HL-60/S4 treated with retinoic acid at 250 ng/mL for 4 days and 3 days (cell line): Measurements from ENCODE around the gene LRRC43.
"Not testable (repeated sequence)": the region's sequence is repeated elsewhere in the genome, so short reads cannot be mapped to it uniquely, and the experiment has no call there.

Experiments
- in situ Hi-C: fragments of 300-500 bp; cut with MboI; formaldehyde crosslinking; loops from 2 replicates; pipeline ENCODE4 v1.7.0; 2022; ENCODE audit warnings: low sequenced_read_pairs

The LRRC43 gene

GRCh38 chr12:122190842-122191668 is 8.1 kb downstream of the LRRC43 start:
- in situ Hi-C loops: no loop called here

GRCh38 chr12:122192441-122192840 is 9.5 kb downstream of the LRRC43 start:
- in situ Hi-C loops: no loop called here

GRCh38 chr12:122194804-122195203 is 11.9 kb downstream of the LRRC43 start:
- in situ Hi-C loops: no loop called here

GRCh38 chr12:122195405-122195804 is 12.5 kb downstream of the LRRC43 start:
- in situ Hi-C loops: no loop called here

GRCh38 chr12:122197612-122197966 is 14.7 kb downstream of the LRRC43 start:
- in situ Hi-C loops: no loop called here

GRCh38 chr12:122199484-122200355 is 16.8 kb downstream of the LRRC43 start:
- in situ Hi-C loops: no loop called here

- in situ Hi-C loops: no loop called here
Measured at GRCh38 chr12:122200541-122201175, 17.7 kb downstream of the LRRC43 start.

GRCh38 chr12:122201381-122201780 is 18.5 kb downstream of the LRRC43 start:
- in situ Hi-C loops: no loop called here

- in situ Hi-C loops: no loop called here
Measured at GRCh38 chr12:122202017-122202416, 19.1 kb downstream of the LRRC43 start.

- in situ Hi-C loops: not testable (repeated sequence)
Measured at GRCh38 chr12:122202811-122203210, 19.9 kb downstream of the LRRC43 start.

GRCh38 chr12:122203301-122204166 is 20.6 kb downstream of the LRRC43 start, which contains the start of gene B3GNT4:
Gene B3GNT4 (plus strand): TSS chr12:122203709. CDS start chr12:122204619, 910 bp downstream.
- in situ Hi-C loops: no loop called here

GRCh38 chr12:122204167-122205052 is 21.5 kb downstream of the LRRC43 start:
- in situ Hi-C loops: no loop called here

- in situ Hi-C loops: no loop called here
Measured at GRCh38 chr12:122205053-122205925, 22.4 kb downstream of the LRRC43 start.

GRCh38 chr12:122206111-122206881 is 23.4 kb downstream of the LRRC43 start:
- in situ Hi-C loops: no loop called here

- in situ Hi-C loops: no loop called here
Measured at GRCh38 chr12:122206976-122207375, 24.1 kb downstream of the LRRC43 start.

GRCh38 chr12:122207391-122207790 is 24.5 kb downstream of the LRRC43 start:
- in situ Hi-C loops: no loop called here

- in situ Hi-C loops: no loop called here
Measured at GRCh38 chr12:122208073-122208820, 25.3 kb downstream of the LRRC43 start.
